ENCODE data around the gene CAMKV. TPM values are rescaled to one million over a fixed set of nuclear protein-coding genes. Genes with fewer than 3 reads are reported as not detected.
"Not testable (repeated sequence)": the region's sequence is repeated elsewhere in the genome, so short reads cannot be mapped to it uniquely, and the experiment has no call there.

Gene CAMKV
- total RNA-seq, 1 donor from 2014 or later, result not detected

DNA sequence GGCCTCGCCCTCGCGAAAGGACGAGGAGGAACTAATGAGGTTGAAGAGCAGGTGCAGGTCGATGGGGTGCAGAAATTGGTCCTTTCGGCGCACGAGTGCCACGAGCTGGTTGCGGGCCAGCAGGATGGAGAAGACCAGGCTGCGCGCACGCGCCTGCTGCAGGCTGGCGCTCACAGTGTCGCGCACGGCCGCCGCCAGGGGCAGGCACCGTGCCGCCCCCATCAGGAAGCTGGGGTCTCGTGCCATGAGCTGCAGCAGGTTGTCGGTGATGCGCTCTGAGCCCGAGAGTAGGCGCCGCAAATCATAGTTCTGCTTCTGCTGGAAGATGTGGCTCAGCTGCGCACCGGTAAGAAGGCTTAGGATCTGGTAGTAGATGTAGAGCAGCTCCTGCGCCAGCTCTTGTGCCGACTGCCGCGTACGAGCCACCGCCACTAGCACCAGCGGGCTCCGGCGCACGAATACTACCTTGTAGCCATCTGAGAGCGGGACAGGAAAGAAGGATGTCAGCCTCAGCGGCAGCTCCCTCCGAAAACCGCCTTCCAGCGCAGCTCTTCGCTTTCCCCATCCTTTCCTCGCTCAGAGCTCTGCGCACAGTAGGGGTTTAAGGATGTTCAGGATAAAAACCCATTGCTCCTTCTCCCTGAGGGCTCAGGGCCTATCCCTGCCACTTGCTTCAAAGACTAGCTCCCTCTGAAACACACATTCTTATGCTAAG, 40.9 kb upstream of the CAMKV start:
- TF ChIP-seq, protein P1, sequence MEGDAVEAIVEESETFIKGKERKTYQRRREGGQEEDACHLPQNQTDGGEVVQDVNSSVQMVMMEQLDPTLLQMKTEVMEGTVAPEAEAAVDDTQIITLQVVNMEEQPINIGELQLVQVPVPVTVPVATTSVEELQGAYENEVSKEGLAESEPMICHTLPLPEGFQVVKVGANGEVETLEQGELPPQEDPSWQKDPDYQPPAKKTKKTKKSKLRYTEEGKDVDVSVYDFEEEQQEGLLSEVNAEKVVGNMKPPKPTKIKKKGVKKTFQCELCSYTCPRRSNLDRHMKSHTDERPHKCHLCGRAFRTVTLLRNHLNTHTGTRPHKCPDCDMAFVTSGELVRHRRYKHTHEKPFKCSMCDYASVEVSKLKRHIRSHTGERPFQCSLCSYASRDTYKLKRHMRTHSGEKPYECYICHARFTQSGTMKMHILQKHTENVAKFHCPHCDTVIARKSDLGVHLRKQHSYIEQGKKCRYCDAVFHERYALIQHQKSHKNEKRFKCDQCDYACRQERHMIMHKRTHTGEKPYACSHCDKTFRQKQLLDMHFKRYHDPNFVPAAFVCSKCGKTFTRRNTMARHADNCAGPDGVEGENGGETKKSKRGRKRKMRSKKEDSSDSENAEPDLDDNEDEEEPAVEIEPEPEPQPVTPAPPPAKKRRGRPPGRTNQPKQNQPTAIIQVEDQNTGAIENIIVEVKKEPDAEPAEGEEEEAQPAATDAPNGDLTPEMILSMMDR (conservative IDR thresholded peaks at IDR 0.05; ENCODE audit: low read depth, low read length), result no peak
- DNase-seq (ENCODE audit: low read depth), result no peak
- H3K4me3 ChIP-seq (ENCODE audit: low read depth, low read length), result no peak overlapping the region

DNA sequence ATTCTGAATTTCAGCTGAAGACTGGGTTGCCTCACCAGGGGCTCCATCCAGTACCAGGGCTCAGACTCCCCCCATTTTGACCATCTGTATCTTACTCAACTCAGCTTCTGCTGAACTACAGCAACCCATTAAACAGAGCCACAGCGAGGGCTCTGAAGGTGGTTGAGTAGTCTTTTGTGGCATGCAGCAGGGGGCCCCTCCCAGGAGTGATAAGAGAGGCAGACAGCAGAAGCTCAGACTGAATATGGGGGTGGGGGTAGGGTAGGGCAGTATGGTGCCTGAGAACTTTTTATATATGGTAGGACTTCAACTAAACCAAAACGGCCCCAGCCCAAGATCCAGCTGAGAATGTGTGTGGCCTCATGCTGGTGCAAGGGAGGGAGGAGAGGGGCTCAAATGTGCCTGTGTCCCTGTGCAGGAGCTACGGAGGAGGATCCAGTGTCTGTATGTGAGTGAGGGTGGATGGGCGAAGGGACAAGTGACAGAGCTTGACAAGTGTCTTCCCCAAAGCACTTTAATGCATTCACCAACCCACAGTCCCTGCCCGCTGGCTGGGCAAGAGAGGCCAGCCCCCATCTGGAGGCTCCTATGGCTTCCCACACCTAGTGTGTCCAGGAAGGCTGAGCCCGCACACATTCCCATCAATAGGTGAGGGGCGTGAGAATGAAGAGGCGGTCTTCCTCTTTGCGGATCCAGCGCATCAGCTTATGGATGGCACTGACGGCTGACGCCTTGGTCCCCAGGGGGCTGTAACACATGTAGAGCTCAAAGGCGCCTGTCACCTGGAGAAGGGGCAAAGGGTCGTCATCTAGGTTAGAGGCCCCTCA, 38.9 kb upstream of the CAMKV start:
- no peak for DNase-seq (ENCODE audit: low read depth)
- TF ChIP-seq, protein P1 (conservative IDR thresholded peaks at IDR 0.05; ENCODE audit: low read depth, low read length), result no peak
- H3K4me3 ChIP-seq (ENCODE audit: low read depth, low read length), result no peak overlapping the region

DNA sequence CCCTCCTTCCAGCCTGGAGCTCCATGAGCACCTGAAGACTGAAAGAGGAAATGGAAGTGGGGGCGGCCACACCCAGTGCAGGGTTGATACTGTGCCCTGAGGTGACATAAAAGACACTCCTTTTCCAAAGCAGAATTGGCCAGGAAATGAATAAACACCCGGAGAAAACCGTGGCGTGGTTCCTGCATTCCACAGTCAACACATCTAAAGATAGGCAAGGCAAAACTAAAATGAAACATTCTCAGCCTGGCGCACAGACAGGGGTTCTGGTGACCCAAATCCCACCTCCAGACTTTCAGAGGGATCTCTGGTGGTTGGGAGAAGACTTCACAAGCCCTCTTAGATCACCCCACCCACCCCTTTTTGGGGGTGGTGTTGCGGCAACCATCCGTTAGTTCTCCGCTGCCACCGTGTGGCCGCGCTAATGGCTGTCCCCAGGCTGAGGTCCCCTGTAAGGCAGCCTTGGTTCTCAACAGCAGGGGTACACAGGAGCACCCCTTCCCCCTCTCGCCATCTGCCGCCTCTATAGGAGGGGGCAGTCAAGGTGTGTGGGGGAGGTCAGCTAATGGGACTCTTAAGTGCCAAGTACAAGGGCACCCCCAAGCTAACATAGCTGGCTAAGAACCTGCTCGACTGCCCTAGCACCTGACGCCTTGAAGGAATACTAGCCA, 36.5 kb upstream of the CAMKV start:
- H3K4me3 ChIP-seq (ENCODE audit: low read depth, low read length), result peak overlapping the region; percentile 13
- DNase-seq (ENCODE audit: low read depth), result no peak
- TF ChIP-seq, protein P1 (conservative IDR thresholded peaks at IDR 0.05; ENCODE audit: low read depth, low read length), result peak; percentile 71

DNA sequence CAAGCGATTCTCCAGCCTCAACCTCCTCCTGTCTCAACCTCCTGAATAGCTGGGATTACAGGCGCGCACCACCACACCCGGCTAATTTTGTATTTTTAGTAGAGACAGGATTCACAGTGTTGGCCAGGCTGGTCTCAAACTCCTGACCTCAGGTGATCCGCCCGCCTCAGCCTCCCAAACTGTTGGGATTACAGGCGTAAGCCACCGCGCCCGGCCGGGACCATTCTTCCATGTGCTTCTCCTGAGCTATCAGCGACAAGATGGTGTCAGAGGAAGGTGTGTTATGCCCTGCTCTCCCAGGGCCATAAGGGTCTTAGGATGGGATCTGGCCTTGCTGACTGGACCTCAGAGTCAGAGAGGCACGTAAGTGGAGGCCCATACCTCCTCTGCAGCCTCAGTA, 34.7 kb upstream of the CAMKV start:
- H3K4me3 ChIP-seq (ENCODE audit: low read depth, low read length), result not testable (repeated sequence)

DNA sequence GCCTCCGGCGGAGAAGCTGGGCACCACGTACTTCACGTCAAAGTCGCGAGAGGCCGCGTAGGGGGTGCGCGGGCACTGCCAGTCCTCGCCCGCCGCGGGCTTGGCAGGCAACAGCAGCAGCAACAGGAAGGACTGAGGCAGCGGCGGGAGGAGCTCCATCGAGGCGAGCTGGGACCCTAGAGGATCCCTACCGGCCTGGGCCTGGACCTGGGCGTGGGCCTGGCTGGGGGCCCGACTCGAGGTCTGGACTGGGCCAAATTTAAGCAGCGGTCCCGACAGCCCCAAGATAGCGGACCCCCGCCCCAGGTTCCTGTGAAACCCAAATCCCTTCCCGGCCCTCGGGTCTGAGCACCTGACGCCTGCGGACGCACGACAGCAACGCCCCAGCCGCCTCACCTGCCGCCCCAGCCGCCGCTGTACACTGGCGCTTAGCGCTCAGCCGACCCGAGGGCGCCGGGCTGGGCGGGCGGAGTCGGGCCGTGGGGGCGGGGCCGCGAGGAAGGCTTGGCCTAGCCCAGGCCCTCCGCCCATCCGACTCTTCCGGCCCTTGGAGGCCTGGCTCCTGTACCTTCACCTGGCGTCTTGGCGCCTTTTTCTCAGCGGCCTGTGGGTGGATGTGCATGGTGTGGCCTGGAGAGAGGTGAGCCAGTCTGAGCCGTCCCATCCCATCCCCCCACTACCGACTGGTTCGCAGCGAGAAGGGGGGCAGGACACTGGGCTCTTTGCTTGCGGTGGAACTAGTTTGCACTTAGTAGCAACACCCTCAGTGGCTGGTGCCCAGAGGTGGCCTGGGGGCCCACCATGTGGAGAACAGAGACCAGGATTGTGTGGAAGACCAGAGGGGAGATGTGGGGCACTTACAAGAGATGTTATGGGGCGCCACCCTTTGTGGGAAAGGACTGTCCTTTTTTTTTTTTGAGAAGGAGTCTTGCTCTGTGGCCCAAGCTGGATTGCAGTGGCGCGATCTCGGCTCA, 34.0 kb upstream of the CAMKV start, which contains the start of gene MST1R:
MST1R (minus strand) TSS at position 423 of the 974 bp plus-strand sequence; CDS start at position 159, 264 bp downstream.
- TF ChIP-seq, protein P1 (conservative IDR thresholded peaks at IDR 0.05; ENCODE audit: low read depth, low read length), result no peak
- no peak for DNase-seq (ENCODE audit: low read depth)

More for the DNA sequence above, 34.7 kb upstream of the CAMKV start:
- not testable (repeated sequence) for DNase-seq (ENCODE audit: low read depth)

DNA sequence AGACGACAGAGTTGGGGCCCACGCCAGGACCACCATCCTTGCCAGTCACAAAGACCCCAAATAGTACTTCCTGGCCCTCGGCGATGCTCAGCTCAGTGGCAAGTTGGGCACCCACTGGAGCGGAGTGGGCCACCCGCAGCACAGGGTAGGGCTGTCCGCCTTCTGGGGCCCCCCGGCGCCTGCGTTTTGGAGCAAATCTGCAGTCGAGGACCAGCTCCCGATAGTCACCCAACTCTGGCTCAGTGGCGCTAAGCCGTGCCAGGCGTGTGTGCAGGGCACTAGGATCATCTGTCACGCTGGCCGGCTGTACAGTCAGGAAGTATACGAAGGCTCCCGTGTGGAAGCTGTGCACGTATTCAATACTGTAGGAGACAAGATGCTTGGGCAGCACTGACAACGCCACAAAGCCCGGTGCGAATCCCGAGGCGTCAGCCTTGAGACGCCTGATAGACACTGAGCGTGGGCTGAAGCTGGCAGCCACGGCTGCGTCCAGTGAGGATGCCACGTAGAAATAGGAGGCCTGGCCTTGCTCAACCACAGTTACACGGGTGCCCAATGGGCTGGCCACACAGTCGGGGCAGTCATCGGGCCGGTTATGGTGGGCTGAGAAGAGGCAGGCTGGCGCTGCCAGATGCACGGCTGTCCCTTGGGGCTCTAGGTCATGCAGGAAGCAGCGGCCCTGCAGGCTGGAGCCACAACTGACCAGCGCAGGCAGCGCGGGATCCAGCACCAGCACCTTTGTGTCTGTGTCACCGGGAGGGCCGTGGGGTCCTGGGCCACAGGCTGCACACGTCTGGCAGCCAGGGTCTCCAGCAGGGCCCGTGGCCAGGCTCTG, 33.0 kb upstream of the CAMKV start:
- DNase-seq (ENCODE audit: low read depth), result no peak
- no peak overlapping the region for H3K4me3 ChIP-seq (ENCODE audit: low read depth, low read length)
- TF ChIP-seq, protein P1 (conservative IDR thresholded peaks at IDR 0.05; ENCODE audit: low read depth, low read length), result no peak

More for the DNA sequence above, 34.0 kb upstream of the CAMKV start, which contains the start of gene MST1R:
- peak within 1 kb of the TSS; percentile 42 for H3K4me3 ChIP-seq (ENCODE audit: low read depth, low read length)

All from epithelial cell of proximal tubule (primary cell).